ENCODE data around the gene DOCK11. TPM values are rescaled to one million over a fixed set of nuclear protein-coding genes. Genes with fewer than 3 reads are reported as not detected.
A peak's percentile ranks its signal among the peaks of the same experiment; 100 is the strongest.

Gene DOCK11
- total and polyA plus RNA-seq, 9 of the 15 experiments (the other 6 are each of a cell fraction or from before 2014, with no cell fraction given): 41.8 to 77.8 (median 50.9) TPM

- TF ChIP-seq VEZF1 (CRISPR knock-in tag; IDR thresholded peaks at IDR 0.05) (0 out of 2 replicates have a peak, but pooled peaks have one; percentile 19), CCNT2 (IDR thresholded peaks at IDR 0.05; ENCODE audit: borderline replicate concordance, extremely low read depth, insufficient read length, low read depth, low read length) (peak; percentile 59), COPS2 (conservative IDR thresholded peaks at IDR 0.05) (no peak), RBM25 (IDR thresholded peaks at IDR 0.05; ENCODE audit: low read depth, low read length, severe bottlenecking) (no peak), TFAM (CRISPR knock-in tag; conservative IDR thresholded peaks at IDR 0.05) (no peak), JUND (IDR thresholded peaks at IDR 0.05; ENCODE audit: borderline replicate concordance, low read depth, low read length) (peak; percentile 93), JUND (tag; IDR thresholded peaks at IDR 0.05; ENCODE audit: borderline replicate concordance, low read depth, low read length) (peak; percentile 96; the same call in 2 of the 3 replicates), ZFX (CRISPR knock-in tag; IDR thresholded peaks at IDR 0.05) (peak; percentile 27; the same call in 1 of the 2 replicates), WHSC1 (IDR thresholded peaks at IDR 0.05; ENCODE audit: low read length) (no peak), DDX20 (tag; IDR thresholded peaks at IDR 0.05; ENCODE audit: low read depth) (no peak), POU5F1 (IDR thresholded peaks at IDR 0.05; ENCODE audit: borderline replicate concordance, low read depth, low read length, partially characterized antibody) (no peak), ZNF696 (CRISPR knock-in tag; conservative IDR thresholded peaks at IDR 0.05) (no peak), DIDO1 (tag; IDR thresholded peaks at IDR 0.05; ENCODE audit: low read depth) (no peak), KLF6 (CRISPR knock-in tag; IDR thresholded peaks at IDR 0.05; ENCODE audit: borderline replicate concordance) (no peak), ZC3H8 (IDR thresholded peaks at IDR 0.05) (no peak), TAF1 (IDR thresholded peaks at IDR 0.05; ENCODE audit: control insufficient read depth, extremely low read depth, insufficient read depth, low read length, severe bottlenecking) (no peak), SIN3A (IDR thresholded peaks at IDR 0.05; ENCODE audit: borderline replicate concordance in 2 of 2, control insufficient read depth in 1 of 2, low read depth in 2 of 2, low read length in 2 of 2) (0 out of 4 replicates have a peak, but pooled peaks of 1 of the 2 experiments have one; percentile 15), U2AF2 (optimal IDR thresholded peaks at IDR 0.05; ENCODE audit: low read depth, low read length) (no peak), YBX1 (IDR thresholded peaks at IDR 0.05) (no peak), LEF1 (IDR thresholded peaks at IDR 0.05) (peak; percentile 42; the same call in 1 of the 2 replicates), CREM (IDR thresholded peaks at IDR 0.05; ENCODE audit: low read depth) (no peak), BCL6 (CRISPR knock-in tag; IDR thresholded peaks at IDR 0.05) (peak; percentile 35; the same call in 1 of the 2 replicates), RFX5 (IDR thresholded peaks at IDR 0.05; ENCODE audit: low read depth, low read length) (no peak), NRF1 (conservative IDR thresholded peaks at IDR 0.05 in 1 of 2, IDR thresholded peaks at IDR 0.05 in 1 of 2) (no peak), ZNF584 (CRISPR knock-in tag; IDR thresholded peaks at IDR 0.05; ENCODE audit: low read depth) (no peak), ZBTB8A (IDR thresholded peaks at IDR 0.05; ENCODE audit: partially characterized antibody) (no peak)
- TF ChIP-seq, protein P1, sequence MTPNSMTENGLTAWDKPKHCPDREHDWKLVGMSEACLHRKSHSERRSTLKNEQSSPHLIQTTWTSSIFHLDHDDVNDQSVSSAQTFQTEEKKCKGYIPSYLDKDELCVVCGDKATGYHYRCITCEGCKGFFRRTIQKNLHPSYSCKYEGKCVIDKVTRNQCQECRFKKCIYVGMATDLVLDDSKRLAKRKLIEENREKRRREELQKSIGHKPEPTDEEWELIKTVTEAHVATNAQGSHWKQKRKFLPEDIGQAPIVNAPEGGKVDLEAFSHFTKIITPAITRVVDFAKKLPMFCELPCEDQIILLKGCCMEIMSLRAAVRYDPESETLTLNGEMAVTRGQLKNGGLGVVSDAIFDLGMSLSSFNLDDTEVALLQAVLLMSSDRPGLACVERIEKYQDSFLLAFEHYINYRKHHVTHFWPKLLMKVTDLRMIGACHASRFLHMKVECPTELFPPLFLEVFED (CRISPR knock-in tag; conservative IDR thresholded peaks at IDR 0.05): no peak
- TF ChIP-seq, protein P2, sequence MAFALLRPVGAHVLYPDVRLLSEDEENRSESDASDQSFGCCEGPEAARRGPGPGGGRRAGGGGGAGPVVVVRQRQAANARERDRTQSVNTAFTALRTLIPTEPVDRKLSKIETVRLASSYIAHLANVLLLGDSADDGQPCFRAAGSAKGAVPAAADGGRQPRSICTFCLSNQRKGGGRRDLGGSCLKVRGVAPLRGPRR (CRISPR knock-in tag; IDR thresholded peaks at IDR 0.05): no peak
Measured at GRCh38 chrX:118724775-118725174, 229.2 kb downstream of the DOCK11 start (continued).
